Stimulated activated CD8-positive, alpha-beta memory T cell treated with anti-CD3 and anti-CD28 coated beads, Interleukin-15, amount 100 ng/mL, for 1 hour (primary cell): ENCODE measurements around the gene CEP192.
"Not testable (repeated sequence)": the region's sequence is repeated elsewhere in the genome, so short reads cannot be mapped to it uniquely, and the experiment has no call there.

Experiments
- DNase-seq: peaks from one replicate; pipeline ENCODE4 v3.0.0-alpha.2; 2020; ENCODE audit warnings: low read depth

Gene CEP192, protein sequence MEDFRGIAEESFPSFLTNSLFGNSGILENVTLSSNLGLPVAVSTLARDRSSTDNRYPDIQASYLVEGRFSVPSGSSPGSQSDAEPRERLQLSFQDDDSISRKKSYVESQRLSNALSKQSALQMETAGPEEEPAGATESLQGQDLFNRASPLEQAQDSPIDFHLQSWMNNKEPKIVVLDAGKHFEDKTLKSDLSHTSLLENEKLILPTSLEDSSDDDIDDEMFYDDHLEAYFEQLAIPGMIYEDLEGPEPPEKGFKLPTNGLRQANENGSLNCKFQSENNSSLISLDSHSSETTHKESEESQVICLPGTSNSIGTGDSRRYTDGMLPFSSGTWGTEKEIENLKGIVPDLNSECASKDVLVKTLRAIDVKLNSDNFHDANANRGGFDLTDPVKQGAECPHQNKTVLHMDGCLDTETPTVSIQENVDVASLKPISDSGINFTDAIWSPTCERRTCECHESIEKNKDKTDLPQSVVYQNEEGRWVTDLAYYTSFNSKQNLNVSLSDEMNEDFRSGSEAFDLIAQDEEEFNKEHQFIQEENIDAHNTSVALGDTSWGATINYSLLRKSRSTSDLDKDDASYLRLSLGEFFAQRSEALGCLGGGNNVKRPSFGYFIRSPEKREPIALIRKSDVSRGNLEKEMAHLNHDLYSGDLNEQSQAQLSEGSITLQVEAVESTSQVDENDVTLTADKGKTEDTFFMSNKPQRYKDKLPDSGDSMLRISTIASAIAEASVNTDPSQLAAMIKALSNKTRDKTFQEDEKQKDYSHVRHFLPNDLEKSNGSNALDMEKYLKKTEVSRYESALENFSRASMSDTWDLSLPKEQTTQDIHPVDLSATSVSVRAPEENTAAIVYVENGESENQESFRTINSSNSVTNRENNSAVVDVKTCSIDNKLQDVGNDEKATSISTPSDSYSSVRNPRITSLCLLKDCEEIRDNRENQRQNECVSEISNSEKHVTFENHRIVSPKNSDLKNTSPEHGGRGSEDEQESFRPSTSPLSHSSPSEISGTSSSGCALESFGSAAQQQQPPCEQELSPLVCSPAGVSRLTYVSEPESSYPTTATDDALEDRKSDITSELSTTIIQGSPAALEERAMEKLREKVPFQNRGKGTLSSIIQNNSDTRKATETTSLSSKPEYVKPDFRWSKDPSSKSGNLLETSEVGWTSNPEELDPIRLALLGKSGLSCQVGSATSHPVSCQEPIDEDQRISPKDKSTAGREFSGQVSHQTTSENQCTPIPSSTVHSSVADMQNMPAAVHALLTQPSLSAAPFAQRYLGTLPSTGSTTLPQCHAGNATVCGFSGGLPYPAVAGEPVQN (N-terminal part only)

GRCh38 chr18:12990967-12991820 is at the start of gene CEP192:
CEP192 (plus strand) TSS chr18:12991362; CDS start chr18:12999425, 8,063 bp downstream.
- peak; percentile 93 for DNase-seq

DNA sequence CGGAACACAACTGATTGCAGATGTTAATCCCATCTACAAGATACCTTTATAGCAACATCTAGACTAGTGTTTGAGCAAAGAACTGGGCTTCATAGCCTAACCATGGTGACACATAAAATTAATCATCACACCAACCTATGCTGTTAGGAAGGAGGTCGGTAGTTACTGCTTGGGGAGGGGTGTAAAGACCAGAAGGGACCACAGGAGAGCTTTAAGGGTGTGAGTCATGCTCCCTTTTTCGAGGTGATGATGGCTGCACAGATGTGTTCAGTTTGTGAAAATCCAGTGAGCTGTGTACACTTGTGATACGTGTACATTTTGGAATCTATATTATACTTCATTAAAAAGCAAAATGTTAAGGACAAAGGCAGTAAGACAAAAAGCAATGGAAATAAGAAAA is 47.9 kb upstream of the CEP192 start:
- DNase-seq = no peak

DNA sequence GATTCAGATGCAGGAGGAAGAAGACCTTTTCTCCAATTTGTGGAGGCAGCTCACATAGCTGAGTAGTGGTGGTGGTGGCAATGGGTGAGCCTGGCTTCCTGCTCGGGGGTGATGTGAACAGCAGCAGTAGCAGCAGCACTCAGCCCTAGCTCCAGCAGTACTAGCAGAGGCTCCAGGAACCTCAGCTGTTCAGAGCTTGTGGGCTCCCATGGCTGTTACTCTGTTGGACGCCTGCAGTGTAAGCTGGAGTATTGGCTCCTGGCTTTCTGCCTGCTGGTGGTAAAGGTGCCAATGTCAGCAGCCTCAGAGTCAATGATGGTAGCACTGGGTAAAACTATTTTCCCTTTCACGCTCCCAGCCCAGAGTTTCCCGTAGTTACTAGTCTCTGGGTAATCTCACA is 46.5 kb upstream of the CEP192 start:
- DNase-seq = no peak

- no peak for DNase-seq
Measured at GRCh38 chr18:12946549-12947284, 44.4 kb upstream of the CEP192 start.

DNA sequence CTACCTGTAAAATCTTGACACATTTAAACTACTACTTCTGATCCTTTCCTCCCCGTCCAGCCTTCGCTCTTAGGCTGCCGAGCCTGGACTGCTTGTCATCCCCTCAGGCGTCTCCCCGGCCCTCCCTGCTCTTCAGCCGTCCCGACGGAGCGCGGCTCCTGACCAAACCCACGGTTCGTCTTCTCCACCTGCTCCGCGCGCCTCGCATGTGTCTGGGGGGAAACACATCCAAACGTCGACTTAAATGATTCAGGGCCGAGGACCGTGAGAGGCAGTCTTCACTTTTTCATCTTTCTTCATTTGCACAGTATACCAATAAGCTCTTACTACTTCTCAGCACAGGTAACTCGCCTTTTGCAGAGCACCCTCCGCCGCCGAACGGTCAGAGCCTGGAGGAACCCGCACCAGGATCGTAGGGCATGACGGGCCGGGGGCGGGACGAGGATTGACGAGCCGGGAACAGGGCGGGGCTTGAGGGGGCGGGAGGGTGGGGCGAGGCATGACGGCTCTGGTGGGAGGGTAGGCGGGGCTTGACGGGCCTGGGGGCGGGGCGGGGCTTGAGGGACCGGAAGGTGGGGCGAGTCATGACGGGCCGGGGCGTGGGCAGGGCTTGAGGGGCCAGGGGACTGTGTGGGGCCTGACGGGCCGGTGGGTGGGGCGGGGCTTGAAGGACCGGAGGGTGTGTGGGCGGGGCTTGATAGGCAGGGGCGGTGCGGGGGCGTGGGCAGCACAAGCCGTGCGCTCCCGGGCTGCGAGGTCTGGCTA is 43.7 kb upstream of the CEP192 start, which contains the start of gene SEH1L:
SEH1L (plus strand) TSS at position 727 of the 765 bp plus-strand sequence. CDS start 111 bp downstream, outside the sequence.
- DNase-seq = peak; percentile 98

DNA sequence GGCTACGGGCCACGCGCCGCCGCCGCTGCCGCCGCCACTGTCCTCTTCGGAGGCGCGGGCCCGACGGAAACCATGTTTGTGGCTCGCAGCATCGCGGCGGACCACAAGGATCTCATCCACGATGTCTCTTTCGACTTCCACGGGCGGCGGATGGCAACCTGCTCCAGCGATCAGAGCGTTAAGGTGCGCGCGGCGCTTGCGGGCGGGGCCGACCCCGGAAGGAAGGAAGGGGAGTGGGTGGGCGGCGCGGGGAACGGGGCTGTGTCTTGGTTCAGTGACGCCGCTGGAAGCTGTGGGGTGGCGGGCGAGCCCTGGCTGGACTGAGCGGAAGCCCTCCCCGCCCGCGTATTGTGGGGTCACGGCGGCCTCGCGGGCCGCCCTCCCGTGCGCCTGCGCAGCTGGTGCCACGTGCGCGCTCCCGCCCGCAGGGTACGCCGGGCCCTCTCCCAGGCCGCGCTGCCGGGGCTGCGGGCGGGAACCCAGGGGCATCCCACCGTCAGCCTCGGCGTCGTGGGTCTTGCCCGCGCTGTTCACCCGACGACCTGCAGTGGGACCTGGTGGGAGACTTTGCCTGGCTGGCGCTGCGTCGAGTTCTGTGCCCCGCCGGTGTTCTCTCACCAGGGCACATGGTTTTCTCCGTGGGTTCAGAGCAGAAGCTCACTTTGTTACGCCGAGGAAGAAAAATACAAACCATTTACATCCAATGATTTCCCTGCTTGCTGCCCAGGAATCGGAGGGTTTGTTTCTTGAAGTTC is 42.9 kb upstream of the CEP192 start:
- peak; percentile 96 for DNase-seq

GRCh38 chr18:12958478-12958877 is 32.7 kb upstream of the CEP192 start:
- DNase-seq = no peak

- no peak for DNase-seq
Measured at GRCh38 chr18:12960395-12960794, 30.8 kb upstream of the CEP192 start.

DNA sequence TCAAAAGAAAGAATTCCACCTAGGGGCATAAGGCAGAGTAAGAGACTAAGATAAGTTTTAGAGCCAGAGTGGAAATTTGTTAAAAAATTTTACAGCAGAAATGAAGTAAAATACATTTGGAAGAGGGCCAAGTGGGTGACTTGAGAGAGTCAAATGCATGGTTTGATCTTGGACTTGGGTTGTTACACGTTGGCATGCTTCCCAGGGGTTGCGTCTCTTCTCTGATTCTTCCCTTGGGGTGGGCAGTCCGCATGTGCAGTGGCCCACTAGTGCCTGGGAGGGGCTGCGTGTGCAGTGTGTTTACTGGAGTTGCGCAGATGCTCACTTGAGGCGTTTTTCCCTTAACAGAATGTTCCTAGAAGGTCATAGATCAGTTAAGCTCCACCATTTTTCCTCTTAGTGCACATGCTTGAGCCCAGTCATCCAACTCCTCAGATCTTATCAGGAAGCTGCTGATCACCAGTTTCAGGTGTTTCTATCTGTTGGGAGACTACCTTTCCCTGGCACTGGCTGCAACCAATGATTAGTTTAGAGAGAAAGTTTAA is 30.2 kb upstream of the CEP192 start:
- DNase-seq = no peak

DNA sequence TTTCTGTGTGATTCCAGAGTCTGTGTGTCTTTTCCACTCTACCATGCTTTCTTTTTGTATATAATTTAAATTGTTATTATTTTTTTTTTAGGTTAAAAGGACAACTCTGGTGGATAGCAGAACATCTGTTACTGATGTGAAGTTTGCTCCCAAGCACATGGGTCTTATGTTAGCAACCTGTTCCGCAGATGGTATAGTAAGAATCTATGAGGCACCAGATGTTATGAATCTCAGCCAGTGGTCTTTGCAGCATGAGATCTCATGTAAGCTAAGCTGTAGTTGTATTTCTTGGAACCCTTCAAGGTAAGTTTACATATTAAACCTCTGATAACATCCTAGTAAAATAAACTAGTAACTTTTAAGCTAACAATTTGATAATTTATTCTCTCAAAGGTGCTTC is 28.1 kb upstream of the CEP192 start:
- no peak for DNase-seq

- no peak for DNase-seq
Measured at GRCh38 chr18:12968115-12968514, 23.0 kb upstream of the CEP192 start.

DNA sequence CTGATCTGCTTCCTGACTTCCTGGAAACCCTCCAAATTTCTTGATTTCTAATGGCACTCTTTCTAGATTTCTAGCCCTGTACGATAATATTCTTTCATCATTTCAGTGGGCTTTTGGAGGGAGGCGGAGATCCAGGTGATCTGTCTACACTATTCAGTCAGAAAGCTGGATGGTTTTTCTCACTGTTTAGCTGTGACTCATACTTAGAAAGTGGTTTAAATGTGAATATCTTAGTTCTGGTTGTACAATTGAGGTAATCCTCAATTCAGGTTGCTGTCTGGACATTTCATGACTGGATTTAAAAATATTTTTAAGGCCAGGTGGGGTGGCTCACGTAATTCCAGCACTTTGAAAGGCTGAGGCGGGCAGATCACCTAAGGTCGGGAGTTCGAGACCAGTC is 22.5 kb upstream of the CEP192 start:
- no peak for DNase-seq

DNA sequence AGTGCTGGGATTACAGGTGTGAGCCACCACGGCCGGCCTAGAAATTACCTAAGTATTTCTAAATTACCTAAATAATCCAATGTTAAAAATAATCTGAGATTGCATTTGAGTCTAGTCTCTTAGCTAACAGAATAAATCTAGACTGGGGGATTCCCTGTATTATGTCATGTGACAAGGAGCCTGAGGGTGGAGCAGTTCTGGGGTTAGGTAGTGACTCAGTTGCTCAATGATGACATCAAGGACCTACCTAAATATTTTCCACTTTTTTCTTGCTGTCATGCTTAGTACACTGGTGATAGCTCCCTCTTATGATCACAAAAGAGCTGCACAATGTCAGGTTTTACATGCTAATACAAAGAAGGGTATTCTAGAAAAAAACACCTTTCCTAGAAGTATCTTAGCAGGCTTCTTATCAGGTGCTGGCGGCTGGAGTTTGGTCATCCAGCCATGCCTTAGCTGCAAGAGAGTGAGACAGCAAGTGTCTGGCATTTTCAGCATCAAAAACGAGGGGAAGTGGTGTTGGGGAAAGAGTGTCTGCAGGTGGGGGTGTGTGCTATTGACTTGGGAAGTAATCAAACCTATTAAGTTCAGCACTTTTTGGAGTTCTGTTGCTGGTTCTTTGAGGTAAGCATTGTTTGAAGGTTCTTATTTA is 17.5 kb upstream of the CEP192 start:
- DNase-seq = no peak

- DNase-seq = no peak
Measured at GRCh38 chr18:12975488-12975887, 15.7 kb upstream of the CEP192 start.

DNA sequence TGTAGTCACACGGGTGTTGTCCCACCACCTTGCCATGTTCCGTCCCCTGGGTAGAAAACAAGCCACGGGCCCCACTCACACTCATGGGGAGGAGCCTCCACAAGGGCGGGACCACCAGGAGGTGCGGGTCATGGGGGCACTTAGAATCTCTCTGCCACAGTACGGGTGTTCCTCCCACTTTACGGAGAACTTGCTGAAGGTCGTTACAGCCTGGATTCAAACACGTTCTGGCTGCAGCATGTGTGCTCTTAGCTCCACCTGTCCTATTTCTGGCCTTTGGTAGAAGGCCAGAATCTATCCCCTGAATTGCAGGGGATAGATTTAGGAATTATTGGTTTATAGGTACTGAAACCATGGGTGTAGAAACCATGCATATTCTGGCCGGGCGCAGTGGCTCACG is 14.9 kb upstream of the CEP192 start:
- DNase-seq = no peak

- not testable (repeated sequence) for DNase-seq
Measured at GRCh38 chr18:12980065-12980464, 11.1 kb upstream of the CEP192 start.

GRCh38 chr18:12989397-12990122 is 1.6 kb upstream of the CEP192 start:
- no peak for DNase-seq
